OCI-LY7 (cell line): ENCODE results near the gene MFAP2.

Experiments used
- EZH2phosphoT487 ChIP-seq: fragments of 200-600 bp; sonication (generic); IDR thresholded peaks from 2 replicates; pipeline ENCODE4 v1.6.1; 2018; ENCODE audit warnings: low read depth, borderline replicate concordance, mild to moderate bottlenecking, mixed run types, antibody characterized with exemption, low read length, moderate library complexity, mixed read lengths
- TF ChIP-seq, protein P1 (sequence below): fragments of 200-600 bp; sonication (generic); conservative IDR thresholded peaks from 2 replicates; pipeline ENCODE4 v1.5.1; 2014; ENCODE audit warnings: mild to moderate bottlenecking, antibody characterized with exemption, low read length, moderate library complexity, mixed read lengths

DNA sequence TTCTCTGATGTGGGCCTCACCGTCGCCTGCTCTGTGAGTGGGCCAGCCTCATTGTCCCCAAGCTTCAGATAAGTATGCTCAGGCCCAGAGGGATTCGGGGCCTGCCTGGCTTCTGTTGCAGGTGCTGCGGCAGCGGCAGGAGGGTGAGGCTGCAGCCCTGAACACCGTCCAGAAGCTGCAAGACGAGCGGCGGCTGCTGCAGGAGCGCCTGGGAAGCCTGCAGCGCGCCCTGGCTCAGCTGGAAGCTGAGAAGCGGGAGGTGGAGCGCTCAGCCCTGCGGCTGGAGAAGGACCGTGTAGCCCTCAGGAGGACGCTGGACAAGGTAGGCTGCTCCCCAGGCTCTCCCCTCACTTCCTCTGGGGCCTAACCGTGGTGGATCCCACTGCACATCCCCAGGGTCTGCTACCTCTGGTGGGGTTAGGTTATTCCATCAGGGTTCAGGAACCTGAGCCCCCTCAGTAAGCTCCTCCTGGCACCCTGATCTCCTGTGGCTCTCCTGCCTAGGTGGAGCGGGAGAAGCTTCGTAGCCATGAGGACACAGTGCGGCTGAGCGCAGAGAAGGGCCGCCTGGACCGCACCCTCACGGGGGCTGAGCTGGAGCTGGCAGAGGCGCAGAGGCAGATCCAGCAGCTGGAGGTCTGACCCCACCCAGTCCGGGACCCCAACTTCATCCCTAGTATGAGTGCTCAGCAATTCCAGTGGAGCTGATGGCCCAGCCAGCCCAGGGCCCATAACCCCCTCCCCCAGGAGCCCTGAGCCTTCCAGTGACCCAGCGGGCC is 10.1 kb downstream of the MFAP2 start:
- TF ChIP-seq, protein P1, sequence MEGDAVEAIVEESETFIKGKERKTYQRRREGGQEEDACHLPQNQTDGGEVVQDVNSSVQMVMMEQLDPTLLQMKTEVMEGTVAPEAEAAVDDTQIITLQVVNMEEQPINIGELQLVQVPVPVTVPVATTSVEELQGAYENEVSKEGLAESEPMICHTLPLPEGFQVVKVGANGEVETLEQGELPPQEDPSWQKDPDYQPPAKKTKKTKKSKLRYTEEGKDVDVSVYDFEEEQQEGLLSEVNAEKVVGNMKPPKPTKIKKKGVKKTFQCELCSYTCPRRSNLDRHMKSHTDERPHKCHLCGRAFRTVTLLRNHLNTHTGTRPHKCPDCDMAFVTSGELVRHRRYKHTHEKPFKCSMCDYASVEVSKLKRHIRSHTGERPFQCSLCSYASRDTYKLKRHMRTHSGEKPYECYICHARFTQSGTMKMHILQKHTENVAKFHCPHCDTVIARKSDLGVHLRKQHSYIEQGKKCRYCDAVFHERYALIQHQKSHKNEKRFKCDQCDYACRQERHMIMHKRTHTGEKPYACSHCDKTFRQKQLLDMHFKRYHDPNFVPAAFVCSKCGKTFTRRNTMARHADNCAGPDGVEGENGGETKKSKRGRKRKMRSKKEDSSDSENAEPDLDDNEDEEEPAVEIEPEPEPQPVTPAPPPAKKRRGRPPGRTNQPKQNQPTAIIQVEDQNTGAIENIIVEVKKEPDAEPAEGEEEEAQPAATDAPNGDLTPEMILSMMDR = no peak
- TF ChIP-seq EZH2phosphoT487 = no peak
